Stimulated activated CD8-positive, alpha-beta memory T cell treated with anti-CD3 and anti-CD28 coated beads, Interleukin-15, amount 100 ng/mL, for 24 hours (primary cell): ENCODE data around the gene VAV3.
"Not testable (repeated sequence)": the region's sequence is repeated elsewhere in the genome, so short reads cannot be mapped to it uniquely, and the experiment has no call there.

Experiments used
- DNase-seq: peaks from one replicate; pipeline ENCODE4 v3.0.0-alpha.2; 2020; ENCODE audit warnings: low read depth

The VAV3 gene, protein sequence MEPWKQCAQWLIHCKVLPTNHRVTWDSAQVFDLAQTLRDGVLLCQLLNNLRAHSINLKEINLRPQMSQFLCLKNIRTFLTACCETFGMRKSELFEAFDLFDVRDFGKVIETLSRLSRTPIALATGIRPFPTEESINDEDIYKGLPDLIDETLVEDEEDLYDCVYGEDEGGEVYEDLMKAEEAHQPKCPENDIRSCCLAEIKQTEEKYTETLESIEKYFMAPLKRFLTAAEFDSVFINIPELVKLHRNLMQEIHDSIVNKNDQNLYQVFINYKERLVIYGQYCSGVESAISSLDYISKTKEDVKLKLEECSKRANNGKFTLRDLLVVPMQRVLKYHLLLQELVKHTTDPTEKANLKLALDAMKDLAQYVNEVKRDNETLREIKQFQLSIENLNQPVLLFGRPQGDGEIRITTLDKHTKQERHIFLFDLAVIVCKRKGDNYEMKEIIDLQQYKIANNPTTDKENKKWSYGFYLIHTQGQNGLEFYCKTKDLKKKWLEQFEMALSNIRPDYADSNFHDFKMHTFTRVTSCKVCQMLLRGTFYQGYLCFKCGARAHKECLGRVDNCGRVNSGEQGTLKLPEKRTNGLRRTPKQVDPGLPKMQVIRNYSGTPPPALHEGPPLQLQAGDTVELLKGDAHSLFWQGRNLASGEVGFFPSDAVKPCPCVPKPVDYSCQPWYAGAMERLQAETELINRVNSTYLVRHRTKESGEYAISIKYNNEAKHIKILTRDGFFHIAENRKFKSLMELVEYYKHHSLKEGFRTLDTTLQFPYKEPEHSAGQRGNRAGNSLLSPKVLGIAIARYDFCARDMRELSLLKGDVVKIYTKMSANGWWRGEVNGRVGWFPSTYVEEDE

GRCh38 chr1:107965110-107965991, at the start of gene VAV3:
Gene VAV3, minus strand, starts transcription at chr1:107965180. Its CDS starts 311 bp downstream, at chr1:107964869.
- peak; percentile 37 for DNase-seq

GRCh38 chr1:108012553-108012952, 47.6 kb upstream of the VAV3 start:
- no peak for DNase-seq

GRCh38 chr1:108011295-108011694, 46.3 kb upstream of the VAV3 start:
- no peak for DNase-seq

DNA sequence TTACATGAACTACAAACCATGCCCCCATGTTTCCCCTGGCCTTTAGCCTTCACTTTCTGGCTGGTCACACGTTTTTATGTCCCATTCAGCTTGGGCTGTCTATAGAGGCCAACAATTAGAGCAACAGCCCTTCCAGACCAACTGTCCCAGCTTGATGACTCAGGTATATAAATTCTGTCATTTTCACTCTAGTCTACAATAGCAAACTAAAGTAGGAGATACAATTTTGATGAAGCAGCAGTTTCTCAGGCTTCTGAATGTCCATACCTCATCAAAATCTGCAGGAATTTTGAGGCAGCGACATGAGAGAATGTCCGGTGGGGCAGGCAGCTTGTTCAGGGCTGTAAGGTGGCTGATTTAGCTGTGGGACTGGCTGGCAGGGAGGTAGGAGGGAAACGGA, 45.6 kb upstream of the VAV3 start:
- no peak for DNase-seq

DNA sequence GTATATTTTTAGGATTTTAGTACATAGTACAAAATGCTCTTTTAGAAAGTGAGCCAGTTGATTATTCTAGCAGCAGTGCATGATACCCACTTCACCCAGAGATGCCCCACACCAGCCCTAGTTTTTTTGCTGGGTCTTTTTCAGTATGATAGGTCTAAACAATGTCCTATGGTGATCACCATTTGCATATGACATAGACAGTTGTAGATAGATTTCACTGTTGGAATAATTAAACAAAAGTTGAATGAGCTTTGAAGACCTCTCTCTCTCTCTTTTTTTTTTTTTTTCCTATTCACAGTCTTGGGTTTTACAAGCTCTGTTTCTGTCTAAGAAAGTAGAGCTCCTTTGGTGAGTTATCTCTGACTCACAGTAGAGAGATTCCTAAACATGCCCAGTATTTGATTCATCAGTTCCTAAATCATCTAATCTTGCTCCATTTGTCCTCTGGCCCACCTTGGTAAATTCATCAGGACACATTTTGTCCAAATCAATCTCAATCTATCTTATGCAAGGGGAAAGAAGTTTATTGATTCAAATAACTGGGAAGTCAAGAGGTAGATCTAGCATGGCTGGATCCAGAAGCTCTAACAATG, 44.7 kb upstream of the VAV3 start:
- DNase-seq = no peak

DNA sequence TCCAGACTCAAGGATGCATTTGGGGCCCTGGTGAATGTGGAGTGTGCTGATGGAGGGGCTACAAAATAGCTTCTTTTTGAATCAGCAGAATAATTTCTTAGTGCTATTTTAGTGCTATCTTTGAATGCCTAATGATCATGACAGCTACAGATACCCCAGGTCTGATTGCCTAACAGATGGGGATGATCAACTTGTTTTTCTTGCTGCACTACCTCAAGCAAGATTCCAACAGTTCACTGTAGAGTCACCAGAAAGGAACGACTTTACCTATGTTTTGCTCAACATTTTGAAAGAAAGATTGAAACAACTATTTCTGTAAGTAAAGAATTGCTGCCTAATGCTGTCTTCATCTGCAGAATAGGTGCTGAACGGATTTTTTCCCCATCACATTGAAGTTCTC, 42.6 kb upstream of the VAV3 start:
- no peak for DNase-seq

GRCh38 chr1:108007070-108007469, 42.1 kb upstream of the VAV3 start:
- no peak for DNase-seq

DNA sequence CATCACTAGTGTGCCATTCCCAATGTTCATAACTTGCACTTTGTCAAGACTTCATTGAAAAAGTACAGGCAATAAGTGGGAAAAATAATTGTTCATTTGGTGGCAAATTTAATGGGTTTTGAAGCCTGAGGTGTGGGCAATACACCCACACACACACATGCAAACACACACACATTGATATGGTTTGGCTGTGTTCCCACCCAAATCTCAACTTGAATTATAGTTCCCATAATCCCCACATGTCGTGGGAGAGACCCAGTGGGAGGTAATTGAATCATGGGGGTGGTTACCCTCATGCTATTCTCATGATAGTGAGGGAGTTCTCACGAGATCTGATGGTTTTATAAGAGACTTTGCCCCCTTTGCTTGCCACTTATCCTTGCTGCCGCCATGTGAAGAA, 39.9 kb upstream of the VAV3 start:
- not testable (repeated sequence) for DNase-seq

DNA sequence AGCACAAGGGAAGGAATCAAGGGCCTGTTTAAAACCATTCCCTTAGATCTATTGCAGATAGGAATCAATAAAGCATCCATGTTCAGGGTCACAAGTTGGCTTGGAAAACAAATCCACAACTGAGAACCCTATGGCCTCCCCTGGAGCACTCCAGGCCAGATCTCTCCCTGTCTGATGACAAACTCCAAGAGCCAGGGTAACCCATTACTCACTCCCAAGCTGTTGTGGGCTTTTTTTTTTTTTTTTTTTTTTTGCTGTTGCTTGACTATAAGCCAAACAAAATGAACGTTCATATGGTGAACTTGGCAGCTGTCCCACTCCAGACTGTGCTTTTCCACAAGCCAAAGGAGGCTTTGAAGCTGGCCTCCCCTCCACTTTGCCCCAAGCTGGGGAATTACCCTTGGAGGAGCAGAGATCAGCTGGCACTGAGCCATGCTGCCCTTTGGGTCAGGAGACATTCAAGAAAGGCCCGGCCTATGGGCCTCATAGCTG, 35.7 kb upstream of the VAV3 start:
- no peak for DNase-seq

- DNase-seq = no peak
Measured at GRCh38 chr1:108000184-108000583, 35.2 kb upstream of the VAV3 start.

DNA sequence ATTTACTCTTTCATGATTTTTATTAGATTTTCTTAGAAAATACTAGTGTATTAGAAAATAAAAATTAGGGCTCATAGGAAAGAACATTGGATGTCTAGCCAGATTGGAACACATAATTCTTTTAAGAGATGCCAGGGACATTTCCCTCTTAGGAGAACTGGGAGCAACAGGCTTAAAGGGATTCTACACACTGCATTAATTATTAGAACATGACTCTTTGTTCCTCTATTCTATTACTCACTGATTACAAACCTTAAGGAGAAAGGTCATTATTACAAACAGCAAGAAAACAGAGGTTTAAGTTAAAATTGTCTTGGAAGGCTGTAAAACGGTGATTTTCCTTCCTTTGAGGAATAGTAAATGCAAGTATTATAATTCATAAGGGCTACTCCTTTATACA, 32.9 kb upstream of the VAV3 start:
- DNase-seq = no peak

DNA sequence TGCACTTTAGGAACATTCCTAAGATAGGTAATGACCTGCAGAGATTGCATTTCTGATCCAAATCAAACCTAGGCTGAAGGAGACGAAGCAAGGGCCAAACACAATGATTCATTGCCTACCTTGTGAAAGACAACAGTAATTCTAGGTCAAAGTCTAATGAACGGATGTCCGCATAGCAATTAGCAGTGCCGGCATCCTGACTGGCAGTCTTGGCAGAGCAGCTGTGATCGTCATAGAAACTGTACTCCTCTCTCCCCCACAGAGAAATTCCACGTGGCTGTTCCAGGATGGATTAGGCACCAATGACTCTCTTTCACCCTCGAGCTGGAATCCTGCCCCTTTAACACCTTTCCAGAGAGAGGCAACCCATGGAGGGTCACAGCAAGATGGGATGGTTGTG, 28.9 kb upstream of the VAV3 start:
- no peak for DNase-seq

DNA sequence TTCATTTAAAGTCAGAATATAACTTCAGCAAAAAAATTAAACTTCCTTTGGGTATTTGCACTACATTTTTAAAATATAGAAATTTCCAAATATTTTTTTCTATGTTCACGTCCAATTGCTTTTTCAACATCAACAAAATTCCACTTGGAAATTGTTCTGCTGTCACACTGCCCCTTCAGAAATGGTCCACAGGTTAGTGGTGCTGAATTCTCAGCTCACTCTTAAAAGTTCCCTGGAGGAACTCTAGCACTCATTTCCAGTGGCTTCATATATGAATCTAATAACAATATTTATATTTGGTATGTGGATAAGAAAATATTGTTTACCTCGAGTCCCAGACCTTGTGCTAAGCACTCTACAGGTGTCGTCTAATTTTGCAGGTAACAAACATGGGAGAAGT, 27.4 kb upstream of the VAV3 start:
- DNase-seq = no peak

- no peak for DNase-seq
Measured at GRCh38 chr1:107991371-107992066, 26.5 kb upstream of the VAV3 start.

DNA sequence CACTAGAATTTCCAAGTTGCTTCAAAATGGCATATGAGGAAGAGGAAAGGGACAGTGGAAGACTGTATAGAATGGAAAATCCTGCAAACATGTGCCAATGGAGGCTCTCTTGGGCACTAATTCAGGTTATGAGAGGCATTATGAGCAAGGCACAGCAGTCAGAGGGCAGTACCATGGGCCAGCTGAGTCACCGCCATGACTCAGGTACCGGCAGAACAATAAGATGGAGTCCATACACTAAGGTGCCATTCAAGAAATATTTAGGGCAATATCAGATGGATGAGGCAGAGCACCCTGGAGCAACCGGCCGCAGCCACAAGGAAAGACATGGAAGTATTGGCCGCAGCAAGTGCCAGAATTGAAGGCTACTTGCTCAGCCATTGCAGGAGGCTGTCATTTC, 25.6 kb upstream of the VAV3 start:
- DNase-seq = no peak

DNA sequence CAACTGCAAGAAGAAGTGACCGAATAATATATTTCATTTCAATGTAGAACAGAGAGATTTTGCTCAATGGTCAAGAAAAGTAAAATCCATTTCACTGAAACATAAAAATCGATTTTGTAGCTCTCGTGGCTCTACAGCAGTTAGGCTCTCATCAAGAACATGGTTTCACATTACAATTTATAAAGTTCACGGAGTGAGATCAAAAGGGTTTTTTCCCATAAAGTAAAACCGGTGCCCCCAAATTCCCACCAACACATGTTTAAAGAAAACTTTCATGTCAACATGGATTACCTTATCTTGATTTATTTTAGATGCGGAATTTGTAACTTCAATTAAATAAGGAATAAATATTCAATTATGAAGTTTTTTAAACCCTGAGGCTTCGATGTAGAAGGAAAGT, 16.3 kb upstream of the VAV3 start:
- no peak for DNase-seq

- no peak for DNase-seq
Measured at GRCh38 chr1:107979926-107980325, 14.9 kb upstream of the VAV3 start.

DNA sequence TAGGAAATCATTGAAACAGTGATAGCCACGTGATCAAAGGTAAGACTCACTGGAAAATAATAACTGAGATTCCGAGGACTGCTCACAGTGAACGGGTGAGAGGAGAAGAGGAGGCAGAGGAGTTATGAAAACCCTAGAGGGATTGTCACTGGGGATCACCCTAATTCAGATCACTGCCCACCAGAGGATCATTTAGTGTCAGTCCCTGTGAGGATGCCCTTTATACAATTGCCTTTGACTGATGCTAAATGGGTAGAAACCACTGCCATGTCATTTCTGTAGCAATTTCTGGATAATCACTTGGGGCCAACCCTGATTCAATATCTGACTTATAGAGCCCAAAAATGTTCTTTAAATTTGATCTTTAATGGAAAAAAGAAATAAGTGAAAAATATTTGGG, 14.1 kb upstream of the VAV3 start:
- DNase-seq = no peak

DNA sequence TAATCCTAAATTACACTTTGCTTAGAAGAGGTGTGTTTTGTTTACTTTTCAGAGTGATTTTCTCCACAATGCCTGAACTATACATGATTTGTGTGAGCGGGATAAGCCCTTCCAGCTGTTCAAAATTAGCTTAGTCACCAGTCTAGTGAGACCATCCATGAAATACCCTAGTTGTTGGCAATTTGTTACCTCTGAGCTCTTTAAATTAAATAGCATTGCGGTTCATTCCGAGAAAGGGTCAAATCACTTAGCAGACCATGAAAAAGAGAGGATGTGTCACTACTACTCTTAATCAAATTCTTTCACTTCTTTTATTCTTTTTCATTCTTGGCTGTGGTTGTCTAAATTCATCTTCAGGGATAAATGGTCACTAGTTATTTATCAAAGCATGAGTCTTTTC, 11.9 kb upstream of the VAV3 start:
- no peak for DNase-seq

DNA sequence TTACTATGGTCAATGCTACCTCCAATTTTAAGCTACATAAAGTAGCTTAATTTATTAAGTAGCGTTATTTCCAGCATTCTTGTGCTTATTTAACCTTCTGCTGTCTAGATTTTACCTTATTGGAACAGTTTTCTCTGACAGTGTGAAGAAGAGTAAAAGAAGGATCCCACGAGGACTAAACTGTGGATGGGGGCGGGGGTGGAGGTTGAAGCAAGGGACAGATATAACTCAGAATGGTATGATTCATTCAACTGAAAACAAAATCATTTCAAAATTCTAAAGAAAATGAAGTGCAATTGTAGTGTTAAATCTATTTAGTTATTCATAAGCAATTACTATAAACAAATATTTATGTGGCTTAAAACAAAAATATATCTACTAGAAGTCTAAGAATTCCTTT, 11.5 kb upstream of the VAV3 start:
- DNase-seq = no peak

- no peak for DNase-seq
Measured at GRCh38 chr1:107975851-107976250, 10.9 kb upstream of the VAV3 start.
